COLO668 (cell line): ENCODE data around the gene ZFAND6.
A peak's percentile ranks its signal among the peaks of the same experiment; 100 is the strongest.
"Not testable (repeated sequence)": the region's sequence is repeated elsewhere in the genome, so short reads cannot be mapped to it uniquely, and the experiment has no call there.

Source experiments
- DNase-seq: peaks from one replicate; lab custom pipeline; 2025; ENCODE audit not compliant: unreplicated experiment; lab: John Stamatoyannopoulos, UW

ZFAND6 gene

DNA sequence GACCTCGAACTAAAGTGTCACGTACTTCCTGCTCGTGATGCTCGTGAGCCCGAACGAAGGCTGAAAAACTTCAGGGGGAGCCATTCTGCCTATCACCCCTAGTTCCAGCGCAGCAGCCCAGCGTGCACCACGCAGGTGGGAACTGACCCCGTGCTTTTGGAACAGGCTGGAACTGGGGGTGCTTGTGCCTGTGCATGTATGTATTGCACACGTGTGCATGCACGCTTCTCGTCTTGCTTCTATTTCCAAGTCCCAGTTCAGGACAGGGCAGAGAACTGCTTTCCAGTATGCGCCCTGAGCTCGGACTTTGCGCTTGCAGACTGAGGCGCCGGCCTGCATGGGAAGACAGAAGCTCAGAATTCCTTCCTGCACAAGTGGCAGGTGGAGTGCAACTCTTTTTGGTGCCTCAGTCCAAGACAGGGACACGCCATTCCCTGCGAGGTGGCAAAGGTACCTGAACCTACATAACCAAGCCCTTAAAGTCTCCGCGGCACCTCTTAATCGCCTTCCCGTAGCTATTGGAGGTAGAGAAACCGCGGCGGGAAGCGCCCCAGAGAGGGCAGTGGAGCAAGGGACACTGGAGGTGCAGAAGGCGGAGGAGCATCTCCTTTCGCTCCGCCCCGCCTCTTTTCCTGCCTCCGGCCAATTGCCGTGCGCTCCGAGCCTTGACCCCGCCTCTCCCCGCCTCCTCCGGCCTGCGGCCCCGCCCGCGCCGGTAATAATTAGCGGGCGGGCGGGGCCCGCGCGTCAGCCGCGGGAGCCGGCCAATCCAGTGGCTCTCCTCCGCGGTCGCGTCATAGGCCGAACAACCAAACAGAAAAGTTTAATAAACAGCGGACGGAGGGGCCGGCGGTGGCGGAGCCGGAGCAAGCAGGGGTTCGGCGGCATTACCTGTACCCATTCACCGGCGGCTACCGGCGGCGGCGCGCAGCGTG, at the start of gene ZFAND6:
ZFAND6 (plus strand) TSS at position 826 of the 935 bp plus-strand sequence. CDS start 60,669 bp downstream, outside the sequence.
- DNase-seq = peak; percentile 97

DNA sequence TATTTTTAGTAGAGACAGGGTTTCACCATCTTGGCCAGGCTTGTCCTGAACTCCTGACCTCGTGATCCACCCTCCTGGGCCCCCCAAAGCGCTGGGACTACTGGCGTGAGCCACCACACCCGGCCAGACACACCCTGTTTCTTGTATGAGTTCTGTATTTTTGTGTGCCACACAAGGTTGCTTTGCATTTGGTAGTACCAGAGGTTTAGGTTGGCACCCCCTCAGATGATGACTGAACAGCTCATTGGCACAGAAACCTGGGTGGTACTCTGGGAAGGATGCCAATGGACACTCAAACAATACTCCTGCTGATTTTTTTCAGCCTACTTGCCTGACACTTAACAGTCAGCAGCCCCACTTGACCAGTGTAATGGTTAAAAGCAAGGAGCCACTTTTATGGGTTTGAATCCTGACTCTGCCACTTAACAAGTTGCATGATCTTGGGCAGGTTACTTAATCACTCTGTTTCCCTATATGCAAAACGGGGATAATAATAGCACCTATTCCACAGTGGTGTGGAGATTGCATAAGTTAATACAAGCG, 49.3 kb upstream of the ZFAND6 start:
- DNase-seq = no peak

DNA sequence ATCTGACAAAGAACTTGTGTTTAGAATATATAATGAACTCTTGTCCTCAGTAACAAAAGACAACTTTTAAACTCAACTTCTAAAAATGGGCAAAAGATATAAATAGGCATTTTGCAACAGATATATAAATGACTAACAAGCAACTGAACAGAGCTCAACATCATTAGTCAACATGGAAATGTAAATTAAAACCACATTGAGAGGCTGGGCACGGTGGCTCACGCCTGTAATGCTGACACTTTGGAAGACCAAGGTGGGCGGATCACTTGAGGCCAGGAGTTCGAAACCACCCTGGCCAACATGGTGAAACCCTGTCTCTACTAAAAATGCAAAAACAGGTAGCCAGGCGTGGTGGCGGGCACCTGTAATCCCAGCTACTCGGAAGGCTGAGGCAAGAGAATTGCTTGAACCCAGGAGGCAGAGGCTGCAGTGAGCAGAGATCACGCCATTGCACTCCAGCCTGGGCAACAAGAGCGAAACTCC, 48.4 kb upstream of the ZFAND6 start:
- not testable (repeated sequence) for DNase-seq

DNA sequence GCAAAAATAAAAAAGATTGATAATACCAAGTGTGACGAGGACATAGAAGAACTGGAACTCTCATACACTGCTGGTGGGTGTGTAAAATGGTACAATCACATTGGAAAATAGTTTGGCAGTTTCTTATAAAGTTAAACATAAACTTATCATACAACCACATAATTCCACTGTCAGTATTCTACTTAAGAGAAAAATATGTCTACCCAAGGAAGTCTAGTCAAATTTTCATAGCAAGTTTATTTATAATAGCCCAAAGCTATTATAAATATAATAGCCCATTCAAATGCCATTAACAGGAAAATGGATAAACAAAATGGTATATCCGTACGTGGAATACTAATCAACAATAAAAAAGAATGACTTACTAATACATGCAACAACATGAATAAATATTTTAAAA, 47.9 kb upstream of the ZFAND6 start:
- DNase-seq = no peak

DNA sequence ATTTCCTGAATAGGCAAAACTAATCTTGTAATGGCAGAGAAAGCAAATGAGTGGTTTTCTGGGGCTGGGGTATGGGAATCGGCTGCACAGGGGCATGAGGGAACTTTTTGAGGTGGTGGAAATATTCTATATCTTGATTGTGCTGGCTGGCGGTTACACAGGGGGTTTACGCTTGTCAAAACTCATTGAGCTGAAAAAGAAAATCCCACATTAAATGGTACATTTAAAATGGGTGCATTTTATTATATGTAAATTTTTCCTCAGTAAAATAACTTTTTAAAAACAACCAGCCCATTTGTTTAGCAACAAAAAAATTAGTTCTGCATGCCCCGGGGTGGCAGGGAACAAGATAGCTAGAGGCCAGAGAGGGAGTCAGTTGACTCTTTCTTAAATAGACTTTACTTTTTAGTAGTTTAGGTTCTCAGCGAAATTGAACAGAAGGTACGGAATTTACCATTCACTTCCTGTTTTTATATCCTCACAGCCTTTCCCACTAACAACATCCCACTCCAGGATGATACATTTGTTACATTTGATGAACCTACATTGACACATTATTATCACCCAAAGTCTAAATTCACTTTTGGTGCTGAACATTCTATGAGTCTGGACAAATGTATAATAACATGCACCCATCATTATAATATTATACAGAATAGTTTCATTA, 47.3 kb upstream of the ZFAND6 start:
- no peak for DNase-seq

DNA sequence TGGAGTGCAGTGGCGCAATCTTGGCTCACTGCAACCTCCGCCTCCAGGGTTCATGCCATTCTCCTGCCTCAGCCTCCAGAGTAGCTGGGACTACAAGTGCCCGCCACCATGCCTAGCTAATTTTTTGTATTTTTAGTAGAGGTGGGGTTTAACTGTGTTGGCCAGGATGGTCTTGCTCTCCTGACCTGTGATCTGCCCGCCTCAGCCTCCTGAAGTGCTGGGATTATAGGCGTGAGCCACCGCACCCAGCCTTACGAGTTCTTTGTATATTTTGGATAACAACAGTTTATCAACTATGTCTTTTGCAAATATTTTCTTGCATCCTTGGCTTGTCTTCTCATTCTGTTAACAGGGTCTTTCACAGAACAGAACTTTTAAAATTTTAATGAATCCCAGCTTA, 45.3 kb upstream of the ZFAND6 start:
- DNase-seq = not testable (repeated sequence)

DNA sequence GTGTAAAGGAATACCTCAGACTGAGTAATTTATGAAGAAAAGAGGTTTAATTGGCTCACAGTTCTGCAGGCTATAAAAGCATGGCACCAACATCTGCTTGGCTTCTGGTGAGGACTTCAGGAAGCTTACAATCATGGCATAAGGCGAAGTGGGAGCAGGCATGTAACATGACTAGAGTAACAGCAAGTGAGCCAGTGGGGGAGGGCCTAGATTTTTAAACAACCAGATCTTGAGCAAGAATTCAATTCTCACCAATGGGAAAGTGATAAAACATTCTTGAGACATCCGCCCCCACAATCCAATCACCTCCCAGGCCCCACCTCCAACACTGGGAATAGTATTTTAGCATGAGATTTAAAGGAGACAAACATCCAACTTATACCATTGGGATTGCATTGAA, 44.3 kb upstream of the ZFAND6 start:
- no peak for DNase-seq

DNA sequence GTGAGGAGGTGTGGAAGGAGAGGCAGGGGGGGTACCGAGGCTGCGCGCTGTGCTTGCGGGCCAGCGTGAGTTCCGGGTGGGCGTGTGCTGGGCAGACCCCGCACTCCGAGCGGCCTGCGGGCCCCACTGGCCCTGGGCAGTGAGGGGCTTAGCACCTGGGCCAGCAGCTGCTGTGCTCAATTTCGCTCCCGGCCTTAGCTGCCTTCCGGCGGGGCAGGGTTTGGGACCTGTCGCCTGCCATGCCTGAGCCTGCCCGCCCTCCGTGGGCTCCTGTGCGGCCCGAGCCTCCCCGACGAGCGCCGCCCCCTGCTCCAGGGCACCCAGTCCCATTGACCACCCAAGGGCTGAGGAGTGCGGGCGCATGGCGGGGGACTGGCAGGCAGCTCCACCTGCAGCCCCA, 43.0 kb upstream of the ZFAND6 start:
- not testable (repeated sequence) for DNase-seq

DNA sequence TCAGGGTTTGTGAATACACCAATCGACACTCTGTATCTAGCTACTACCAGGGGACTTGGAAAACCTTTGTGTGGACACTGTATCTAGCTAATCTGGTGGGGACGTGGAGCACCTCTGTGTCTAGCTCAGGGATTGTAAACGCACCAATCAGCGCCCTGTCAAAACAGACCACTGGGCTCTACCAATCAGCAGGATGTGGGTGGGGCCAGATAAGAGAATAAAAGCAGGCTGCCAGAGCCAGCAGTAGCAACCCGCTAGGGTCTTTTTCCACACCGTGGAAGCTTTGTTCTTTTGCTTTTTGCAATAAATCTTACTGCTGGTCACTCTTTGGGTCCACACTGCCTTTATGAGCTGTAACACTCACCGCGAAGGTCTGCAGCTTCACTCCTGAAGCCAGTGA, 42.3 kb upstream of the ZFAND6 start:
- DNase-seq = not testable (repeated sequence)

DNA sequence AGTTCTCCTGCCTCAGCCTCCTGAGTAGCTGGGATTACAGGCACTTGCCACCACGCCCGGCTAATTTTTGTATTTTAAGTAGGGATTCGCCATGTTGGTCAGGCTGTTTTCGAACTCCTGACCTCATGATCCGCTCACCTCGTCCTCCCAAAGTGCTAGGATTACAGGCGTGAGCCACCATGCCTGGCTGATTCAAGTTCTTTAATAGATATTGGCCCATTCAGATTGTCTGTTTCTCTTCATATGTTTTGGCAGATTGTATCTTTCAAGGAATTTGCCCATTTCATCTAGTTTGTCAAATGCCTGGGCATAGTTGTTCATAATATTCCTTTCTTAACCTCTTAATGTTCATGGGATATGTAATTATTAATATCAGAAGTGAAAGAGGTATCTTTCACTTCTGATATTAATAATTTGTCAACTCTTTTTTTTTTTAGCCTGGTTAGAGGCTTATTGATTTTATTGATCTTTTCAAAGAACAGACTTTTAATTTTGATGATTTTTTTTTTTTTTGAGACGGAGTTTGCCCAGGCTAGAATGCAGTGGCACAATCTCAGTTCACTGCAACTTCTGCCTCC, 40.2 kb upstream of the ZFAND6 start:
- DNase-seq = no peak

DNA sequence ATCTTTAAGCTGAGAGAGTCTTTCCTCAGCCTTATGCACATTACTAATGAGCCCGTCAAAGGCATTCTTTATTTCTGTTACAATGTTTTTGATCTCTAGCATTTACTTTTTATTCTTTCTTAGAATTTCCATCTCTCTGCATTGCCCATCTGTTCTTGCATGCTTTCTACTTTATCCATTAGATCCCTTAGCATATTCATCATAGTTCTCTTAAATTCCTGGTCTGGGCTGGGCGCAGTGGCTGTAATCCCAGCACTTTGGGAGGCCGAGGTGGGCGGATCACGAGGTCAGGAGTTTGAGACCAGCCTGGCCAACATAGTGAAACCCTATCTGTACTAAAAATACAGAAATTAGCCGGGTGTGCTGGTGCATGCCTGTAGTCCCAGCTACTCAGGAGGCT, 39.3 kb upstream of the ZFAND6 start:
- DNase-seq = not testable (repeated sequence)

DNA sequence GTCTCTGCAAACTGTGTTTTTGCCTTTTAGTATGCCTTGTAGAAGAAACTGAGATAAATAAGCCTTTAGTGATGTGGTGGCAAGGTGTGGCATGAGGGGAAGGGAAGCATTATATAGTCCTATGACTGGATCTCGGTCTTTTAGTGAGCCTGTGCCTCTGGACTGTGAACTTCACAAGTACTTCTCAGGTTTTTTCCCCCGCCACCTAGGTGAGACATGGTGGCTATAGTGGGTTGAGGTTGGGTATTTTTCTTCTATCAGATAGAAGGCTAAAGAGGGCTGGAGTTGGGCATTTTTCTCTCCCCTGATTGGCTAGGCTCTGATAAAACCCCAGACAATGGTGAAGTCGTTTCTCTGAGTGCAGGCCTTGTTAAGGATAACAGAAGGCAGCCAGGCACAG, 38.7 kb upstream of the ZFAND6 start:
- no peak for DNase-seq

DNA sequence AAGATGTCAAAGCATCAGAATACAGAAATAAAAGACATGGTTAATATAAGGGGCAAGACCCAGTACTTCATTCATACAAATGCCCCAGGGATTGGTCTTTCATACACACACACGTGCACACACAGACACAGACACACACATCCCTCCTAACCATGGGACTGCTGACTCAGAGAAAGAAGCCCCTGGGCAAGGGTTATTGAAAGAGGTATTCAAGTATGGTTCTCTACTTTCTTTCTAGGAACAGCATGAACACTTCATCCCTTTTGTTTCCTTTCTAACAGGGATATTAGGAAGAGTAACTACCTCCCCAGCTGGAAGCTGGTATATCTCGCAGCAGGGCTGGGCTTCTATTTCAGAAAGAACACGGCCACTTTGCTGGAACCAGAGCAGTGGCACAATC, 33.2 kb upstream of the ZFAND6 start:
- no peak for DNase-seq

DNA sequence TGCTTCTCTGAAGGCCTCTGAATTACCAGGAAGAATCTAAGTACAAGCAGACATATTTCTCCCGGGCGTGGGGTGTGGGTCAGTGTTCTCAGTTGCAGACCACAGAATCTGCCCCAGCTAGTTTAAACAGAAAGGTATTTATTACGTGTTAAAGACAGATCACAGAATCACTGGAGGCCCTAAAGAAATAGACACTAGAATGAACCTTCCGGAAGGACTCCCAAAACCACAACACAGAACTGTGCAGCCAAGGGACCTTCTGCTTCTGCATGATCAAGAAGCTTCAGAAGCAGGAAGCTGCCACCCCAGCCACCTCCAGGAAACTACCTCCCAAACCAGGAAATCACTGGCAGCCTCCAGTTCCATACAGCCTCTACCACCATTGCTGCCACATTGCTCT, 32.7 kb upstream of the ZFAND6 start:
- no peak for DNase-seq

DNA sequence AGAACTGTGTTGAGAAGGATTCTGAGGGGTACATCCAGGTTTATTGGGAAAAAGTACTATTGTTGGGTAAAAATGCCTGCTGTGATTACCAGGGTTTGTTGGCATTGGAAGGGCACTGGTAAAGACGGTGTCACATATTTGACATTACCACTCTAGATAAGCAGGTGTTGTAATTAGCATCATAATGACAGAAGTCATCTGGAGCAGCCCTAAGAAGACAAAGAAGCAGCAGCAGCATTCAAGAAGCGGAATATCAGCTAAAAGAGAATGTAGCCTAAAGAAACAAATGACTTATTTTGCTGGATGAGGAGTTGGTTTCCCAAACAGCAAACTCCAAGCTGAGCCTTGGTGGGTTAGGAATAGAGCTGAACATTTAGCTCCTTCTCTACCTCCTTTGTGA, 30.5 kb upstream of the ZFAND6 start:
- DNase-seq = no peak

DNA sequence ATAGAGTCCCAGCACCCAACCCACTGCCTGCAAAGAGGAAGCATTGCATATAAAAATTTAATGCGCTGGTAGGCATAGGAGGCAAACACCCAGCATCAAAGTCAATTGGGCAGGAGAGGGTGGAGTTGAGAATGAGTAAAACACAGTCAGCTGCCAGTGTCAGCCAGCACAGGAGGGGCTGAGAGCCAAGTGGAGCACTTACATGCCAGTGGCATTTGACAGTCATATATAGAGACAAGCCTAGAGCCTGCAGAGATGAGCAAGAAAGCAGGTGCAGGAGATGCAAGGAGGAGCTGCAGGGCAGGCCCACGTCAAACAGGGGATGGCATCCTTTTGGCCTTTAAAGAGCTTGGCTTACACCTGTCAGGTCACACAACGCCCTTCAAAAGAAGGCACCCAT, 27.6 kb upstream of the ZFAND6 start:
- DNase-seq = peak; percentile 51

DNA sequence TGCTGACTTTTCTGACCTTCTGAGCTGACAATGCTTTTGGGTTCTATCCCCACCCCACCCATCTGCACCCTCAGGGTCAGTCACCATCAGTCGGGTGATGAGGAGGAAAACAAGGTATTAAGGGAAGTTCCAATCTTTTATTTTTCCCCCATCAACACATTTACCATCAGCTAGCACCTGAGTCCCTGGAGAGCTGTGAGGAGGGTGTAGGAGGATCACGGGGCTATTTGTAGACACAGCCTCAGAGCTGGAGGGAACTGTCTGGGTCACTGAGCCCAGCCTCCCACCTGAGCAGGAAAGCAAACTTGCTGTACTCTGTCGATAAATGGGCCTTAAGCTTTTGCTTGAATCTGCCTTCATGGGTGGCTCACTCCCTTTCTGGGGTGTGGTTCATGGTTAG, 24.8 kb upstream of the ZFAND6 start:
- no peak for DNase-seq

DNA sequence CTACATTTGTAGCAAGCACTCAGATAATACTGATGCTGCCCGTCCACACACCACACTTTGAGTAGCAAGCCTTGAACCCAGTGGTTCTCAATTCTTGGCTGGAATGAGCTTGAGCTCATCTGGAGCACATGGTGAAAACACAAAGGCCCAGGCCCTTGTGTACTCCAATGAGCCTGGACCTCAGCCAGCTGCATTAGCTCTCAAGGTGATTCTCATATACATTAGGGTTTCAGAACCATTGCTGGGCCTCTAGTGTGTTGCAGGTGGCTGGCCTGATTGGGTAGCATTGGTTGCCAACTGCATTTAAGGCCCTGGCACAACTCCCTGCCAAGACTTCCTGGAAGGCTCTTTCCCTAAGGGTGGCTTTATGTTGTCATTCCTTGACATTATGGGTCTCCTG, 23.4 kb upstream of the ZFAND6 start:
- peak; percentile 28 for DNase-seq

DNA sequence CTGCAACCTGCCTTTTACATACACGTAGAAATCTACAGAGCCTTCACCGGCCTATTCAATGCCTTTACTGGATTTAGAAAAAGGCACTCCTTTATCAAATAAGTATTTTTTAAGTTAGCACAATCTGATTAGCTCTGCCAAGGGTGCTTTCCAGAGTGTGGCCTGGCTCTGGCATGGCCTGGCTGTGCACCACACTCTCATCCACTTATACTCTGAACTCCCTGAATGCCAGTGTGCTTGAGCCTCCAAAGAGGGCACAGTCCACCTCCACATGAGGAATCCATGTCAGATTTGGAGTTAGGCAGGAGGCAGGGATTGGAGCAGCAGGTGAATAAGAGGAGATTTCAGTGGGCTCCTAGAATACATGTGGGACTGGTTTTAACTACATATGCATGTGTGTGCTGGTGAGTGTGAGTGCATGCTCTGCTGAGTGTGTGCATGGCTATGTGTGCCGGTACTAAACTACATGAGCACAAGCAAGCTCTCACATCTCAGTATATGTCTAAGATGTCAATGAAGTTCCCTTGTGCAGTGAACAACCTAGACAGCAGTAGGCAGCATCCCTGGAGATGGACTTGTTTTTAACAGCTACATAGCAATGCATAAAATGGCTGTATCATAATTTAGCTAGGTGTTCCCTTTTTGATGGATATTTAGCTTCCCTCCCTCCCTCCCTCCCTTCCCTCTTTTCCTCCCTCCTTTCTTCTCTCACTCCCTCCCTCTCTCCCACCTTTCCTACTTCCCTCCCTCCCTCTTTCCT, 17.8 kb upstream of the ZFAND6 start:
- no peak for DNase-seq

DNA sequence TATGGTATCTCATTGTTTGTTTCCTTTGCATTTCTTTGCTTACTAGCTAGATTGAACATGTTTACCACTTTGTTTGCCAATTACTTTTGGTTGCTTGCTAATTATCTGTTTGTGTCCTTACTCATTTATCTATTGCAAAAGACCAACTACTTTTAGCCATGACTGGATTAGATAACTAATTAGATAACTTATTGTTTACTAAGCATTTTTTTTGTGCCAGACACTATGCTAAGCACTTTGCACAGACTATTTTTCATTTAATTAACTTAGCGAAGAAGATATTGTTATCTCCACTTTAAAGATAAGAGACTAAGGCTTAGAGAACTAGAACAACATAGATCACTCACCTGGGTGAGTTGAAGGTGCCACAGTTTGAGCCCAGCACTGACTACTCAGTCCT, 16.9 kb upstream of the ZFAND6 start:
- DNase-seq = no peak

DNA sequence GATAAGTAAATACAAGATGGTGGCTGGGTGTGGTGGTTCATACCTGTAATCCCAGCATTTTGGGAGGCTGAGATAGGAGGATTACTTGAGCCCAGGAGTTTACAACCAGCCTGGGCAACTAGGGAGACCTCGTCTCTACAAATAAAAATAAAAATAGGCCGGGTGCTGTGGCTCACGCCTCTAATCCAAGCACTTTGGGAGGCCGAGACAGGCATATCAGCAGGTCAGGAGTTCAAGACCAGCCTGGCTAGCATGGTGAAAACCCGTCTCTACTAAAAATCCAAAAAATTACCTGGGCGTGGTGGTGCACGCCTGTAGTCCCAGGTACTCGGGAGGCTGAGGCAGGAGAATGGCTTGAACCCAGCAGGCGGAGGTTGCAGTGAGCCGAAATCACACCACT, 14.3 kb upstream of the ZFAND6 start:
- DNase-seq = not testable (repeated sequence)
